ENCODE results near the gene AIP. TPM values are rescaled to one million over a fixed set of nuclear protein-coding genes. Genes with fewer than 3 reads are reported as not detected.
A peak's percentile ranks its signal among the peaks of the same experiment; 100 is the strongest.

The AIP gene
- total RNA-seq, 1 experiment from 2014 or later: 35.6 TPM

- H3K9me3 Mint-ChIP-seq: no peaks in the 10 kb centered on the region; a peak in 1 of 5 replicates
- no peak overlapping the region for H4K8ac ChIP-seq (replicated peaks; ENCODE audit: insufficient read length, low read depth, low read length)
- peaks cover 10% of the 10 kb centered on the region for H3K27me3 Mint-ChIP-seq (ENCODE audit: low read depth)
- H3K9me3 ChIP-seq (ENCODE audit: control insufficient read depth, low read depth, low read length): no peaks in the 10 kb centered on the region
- no peak overlapping the region for H3K18ac ChIP-seq (ENCODE audit: insufficient read length, low read depth, low read length)
- TF ChIP-seq, protein P1, sequence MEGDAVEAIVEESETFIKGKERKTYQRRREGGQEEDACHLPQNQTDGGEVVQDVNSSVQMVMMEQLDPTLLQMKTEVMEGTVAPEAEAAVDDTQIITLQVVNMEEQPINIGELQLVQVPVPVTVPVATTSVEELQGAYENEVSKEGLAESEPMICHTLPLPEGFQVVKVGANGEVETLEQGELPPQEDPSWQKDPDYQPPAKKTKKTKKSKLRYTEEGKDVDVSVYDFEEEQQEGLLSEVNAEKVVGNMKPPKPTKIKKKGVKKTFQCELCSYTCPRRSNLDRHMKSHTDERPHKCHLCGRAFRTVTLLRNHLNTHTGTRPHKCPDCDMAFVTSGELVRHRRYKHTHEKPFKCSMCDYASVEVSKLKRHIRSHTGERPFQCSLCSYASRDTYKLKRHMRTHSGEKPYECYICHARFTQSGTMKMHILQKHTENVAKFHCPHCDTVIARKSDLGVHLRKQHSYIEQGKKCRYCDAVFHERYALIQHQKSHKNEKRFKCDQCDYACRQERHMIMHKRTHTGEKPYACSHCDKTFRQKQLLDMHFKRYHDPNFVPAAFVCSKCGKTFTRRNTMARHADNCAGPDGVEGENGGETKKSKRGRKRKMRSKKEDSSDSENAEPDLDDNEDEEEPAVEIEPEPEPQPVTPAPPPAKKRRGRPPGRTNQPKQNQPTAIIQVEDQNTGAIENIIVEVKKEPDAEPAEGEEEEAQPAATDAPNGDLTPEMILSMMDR (conservative IDR thresholded peaks at IDR 0.05): no peak
- H3K79me2 ChIP-seq (ENCODE audit: insufficient read depth, low read length): no peaks in the 10 kb centered on the region
- no peak overlapping the region for H3K56ac ChIP-seq (ENCODE audit: insufficient read length, low read depth, low read length)
- peak overlapping the region; percentile 79 to 92 for H3K4me3 Mint-ChIP-seq
- H2BK12ac ChIP-seq (ENCODE audit: insufficient read length, low read depth, low read length): no peak overlapping the region
- H3K23me2 ChIP-seq (ENCODE audit: insufficient read length, low read depth, low read length, poor library complexity, severe bottlenecking): peaks cover 17% of the 10 kb centered on the region
- no peak overlapping the region for H2BK120ac ChIP-seq (ENCODE audit: low read depth, low read length, poor library complexity, severe bottlenecking)
- H2AK5ac ChIP-seq (ENCODE audit: insufficient read length, low read length): no peak overlapping the region
- no peak overlapping the region for H3T11ph ChIP-seq (ENCODE audit: low read length)
- 0 out of 7 replicates have a peak overlapping the region, but pooled peaks of 1 of the 3 experiments have one; percentile 70 for H3K27ac Mint-ChIP-seq
- WGBS (ENCODE audit: extremely low coverage, insufficient read length, low lambda C conversion rate): no CpG with 5 or more reads among the region's 101 CpGs
- H3K79me1 ChIP-seq (ENCODE audit: insufficient read depth, low read depth, low read length, poor library complexity, severe bottlenecking): no peaks in the 10 kb centered on the region
- no peaks in the 10 kb centered on the region for H4K20me1 ChIP-seq (ENCODE audit: control insufficient read depth, insufficient read depth, insufficient read length)
- peak overlapping the region; percentile 8 for H3K9ac ChIP-seq (ENCODE audit: extremely low read depth, insufficient read length, low read length)
- no peak overlapping the region for H3K23ac ChIP-seq (ENCODE audit: insufficient read length, low read depth, low read length)
- H3K14ac ChIP-seq (ENCODE audit: insufficient read depth, low read length): peak overlapping the region; percentile 54
- H3K4me2 ChIP-seq (ENCODE audit: insufficient read depth, insufficient read length, low read length): peak overlapping the region; percentile 88
- no peak overlapping the region for H4K5ac ChIP-seq (ENCODE audit: insufficient read length, low read depth, low read length)
- no peak overlapping the region for H2BK5ac ChIP-seq (ENCODE audit: insufficient read length, low read length)
- H3K4me1 Mint-ChIP-seq: peaks cover 19 to 30% of the 10 kb centered on the region in 2 experiments
- no peaks in the 10 kb centered on the region for H3K4me1 ChIP-seq (ENCODE audit: insufficient read depth, low read length)
- H2BK15ac ChIP-seq (ENCODE audit: low read depth, low read length): no peak overlapping the region
- no peaks in the 10 kb centered on the region for H3K27me3 ChIP-seq (ENCODE audit: insufficient read depth, low read length)
- no peak overlapping the region for H4K91ac ChIP-seq (ENCODE audit: insufficient read length, low read depth, low read length)
- H2AFZ ChIP-seq (ENCODE audit: low read length): no peak overlapping the region
- H3K27ac ChIP-seq (ENCODE audit: insufficient read length, low read depth, low read length): no peak overlapping the region
- DNase-seq: no peak
- no peak overlapping the region for H3K4ac ChIP-seq (ENCODE audit: low read depth, low read length)
- no peak overlapping the region for H2BK20ac ChIP-seq (ENCODE audit: low read depth, low read length, poor library complexity, severe bottlenecking)
- H3K36me3 Mint-ChIP-seq (ENCODE audit: insufficient read depth in 1 of 3, low read depth in 3 of 3): peaks cover 10 to 26% (median 19%) of the 10 kb centered on the region in 3 experiments
Observed at GRCh38 chr11:67504005-67504949, 21.5 kb downstream of the AIP start.

All from H9 (cell line).